Middle frontal gyrus (tissue), 1 donor: ENCODE results near the gene SCGB1A1.
A peak's percentile ranks its signal among the peaks of the same experiment; 100 is the strongest.
"Not testable (repeated sequence)": the region's sequence is repeated elsewhere in the genome, so short reads cannot be mapped to it uniquely, and the experiment has no call there.

ENCODE experiments used
- DNase-seq: peaks from one replicate; pipeline ENCODE4 v3.0.0-alpha.2; 2015; ENCODE audit warnings: low spot score; ENCODE audit errors: extremely low spot score

The SCGB1A1 gene, protein sequence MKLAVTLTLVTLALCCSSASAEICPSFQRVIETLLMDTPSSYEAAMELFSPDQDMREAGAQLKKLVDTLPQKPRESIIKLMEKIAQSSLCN

DNA sequence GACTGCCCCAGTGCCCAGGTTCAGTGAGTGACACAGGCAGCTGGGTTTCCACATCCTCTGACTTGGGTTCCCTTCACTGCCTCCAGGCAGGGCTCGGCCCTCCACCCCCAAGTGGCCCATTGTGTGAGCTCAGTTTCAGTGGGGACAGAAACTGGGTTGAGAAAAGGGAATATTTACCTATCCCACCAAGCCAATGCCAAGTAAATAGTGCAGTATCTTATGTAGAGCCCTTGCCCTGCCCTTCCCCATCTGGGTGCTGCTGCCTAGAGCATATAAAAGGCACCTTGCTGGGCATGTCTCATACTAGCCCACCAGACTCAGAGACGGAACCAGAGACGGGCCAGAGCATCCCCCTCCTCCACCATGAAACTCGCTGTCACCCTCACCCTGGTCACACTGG is at the start of gene SCGB1A1:
TSS of gene SCGB1A1 (plus strand) at position 301 of the 400 bp plus-strand sequence. CDS start at position 364, 63 bp downstream.
- no peak for DNase-seq

DNA sequence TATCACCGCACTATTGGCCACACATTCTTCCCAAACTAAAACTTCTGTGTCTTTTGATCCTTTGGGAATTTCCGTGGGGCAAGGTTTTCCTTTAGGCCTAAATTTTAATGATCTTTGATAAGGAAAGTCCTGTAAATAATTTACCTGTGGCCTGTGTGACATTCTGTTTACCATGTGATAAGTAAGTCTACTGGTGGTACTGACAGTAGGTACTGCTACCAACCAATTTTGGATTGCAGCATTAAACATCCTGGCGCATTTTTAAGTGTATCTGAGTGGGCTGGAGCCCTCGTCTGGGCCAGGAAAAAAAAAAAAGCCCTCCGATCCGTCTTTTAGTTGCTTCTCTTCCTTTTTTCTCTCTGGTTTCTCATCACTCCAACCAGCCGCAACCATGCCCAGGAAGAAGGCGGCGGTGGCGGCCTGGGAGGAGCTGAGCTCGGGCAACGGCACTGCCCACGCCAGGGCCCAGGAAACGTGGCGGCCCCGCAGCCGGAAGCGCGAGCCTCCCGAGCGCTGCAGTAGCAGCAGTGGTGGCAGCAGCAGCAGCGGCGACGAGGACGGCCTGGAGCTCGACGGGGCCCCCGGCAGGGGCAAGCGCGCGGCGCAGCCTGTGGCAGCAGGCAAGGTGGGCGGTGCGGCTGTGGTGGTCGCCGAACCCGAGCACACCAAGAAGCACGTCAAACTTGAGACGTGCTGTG is 47.9 kb upstream of the SCGB1A1 start:
- no peak for DNase-seq

DNA sequence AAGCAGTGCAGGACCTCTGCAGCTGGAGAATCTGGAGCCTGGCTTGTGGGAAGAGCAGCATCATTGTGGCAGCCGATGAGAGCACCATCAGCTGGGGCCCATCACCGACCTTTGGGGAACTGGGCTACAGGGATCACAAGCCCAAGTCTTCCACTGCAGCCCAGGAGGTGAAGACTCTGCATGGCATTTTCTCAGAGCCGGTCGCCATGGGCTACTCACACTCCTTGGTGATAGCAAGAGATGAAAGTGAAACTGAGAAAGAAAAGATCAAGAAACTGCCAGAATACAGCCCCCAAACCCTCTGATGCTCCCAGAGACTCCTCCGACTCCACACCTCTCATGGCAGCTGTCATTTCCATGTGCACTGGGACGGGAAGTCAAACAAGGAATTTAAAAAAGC is 46.0 kb upstream of the SCGB1A1 start:
- DNase-seq = no peak

DNA sequence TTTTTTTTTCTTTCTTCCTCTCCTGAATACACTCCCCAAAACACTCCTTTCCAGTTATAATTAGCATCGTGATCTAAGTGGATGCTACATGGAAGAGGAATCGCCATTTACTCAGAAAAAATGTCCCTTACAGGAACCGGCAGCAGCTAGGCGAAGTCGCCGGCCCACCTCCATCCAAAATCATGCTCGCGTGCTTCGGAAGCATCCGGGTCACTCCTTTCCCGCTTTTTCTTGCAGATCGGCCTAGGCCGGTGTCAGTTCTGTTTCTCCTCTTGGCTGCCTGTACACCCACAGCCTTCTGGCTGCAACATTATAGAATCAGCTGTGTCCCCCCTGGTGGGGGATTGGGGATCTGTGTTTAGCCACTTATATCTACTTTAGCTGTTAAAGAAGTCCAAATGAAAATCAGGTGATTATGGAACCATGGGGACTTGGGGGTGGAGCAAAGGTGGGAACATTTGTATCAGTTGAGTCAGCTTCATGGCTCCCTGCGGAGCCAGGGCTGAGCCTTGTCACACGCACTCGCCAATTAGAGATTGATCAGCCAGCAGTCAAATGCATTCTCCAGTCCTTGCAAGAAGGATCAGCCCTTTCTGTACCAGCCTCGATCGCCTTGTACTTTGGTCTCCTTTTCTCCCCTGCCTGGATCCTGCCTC is 45.2 kb upstream of the SCGB1A1 start:
- DNase-seq = no peak

DNA sequence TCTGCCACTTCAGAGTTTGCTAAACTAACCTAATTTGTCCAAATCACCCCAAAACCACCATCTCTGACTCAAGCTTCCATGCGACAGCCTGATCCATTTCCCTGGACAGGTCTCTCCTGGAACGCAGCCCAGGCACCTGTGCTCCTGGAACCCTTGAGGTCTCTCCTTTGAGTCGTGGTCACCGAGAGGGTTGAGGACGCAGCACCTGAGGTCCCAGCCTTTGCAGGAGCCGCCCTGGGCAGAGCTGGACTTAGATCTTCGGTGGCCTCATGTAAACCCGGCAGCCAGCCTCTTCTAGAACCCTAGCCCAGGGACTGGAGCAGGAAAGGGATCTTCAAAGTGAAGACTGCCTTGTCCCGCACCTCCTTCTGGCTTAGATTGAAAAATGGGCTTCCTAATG is 44.0 kb upstream of the SCGB1A1 start:
- DNase-seq = no peak

DNA sequence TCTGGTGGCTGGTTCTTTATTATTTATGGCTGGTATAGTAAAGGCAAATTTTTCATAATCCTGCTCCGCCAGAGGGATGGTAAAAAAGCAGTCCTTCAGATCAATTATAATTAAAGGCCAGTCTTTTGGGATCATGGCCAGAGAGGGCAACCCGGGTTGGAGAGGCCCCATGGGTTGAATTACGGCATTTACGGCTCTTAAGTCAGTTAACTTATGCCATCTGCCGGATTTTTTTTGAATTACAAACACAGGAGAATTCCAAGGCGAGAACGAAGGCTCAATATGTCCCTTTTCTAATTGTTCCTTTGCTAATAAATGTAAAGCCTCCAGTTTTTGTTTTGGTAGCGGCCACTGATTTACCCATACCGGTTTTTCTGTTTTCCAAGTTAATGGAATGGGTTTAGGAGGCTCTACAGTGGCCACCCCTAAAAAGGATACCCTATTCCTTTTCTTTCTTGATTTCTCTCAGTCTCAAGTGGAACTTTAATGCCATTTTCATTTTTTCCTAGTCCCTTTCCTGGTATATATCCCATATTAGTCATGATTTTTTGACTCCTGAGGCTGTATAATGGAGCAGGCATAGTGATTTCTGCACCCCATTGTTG is 40.3 kb upstream of the SCGB1A1 start:
- peak; percentile 53 for DNase-seq

DNA sequence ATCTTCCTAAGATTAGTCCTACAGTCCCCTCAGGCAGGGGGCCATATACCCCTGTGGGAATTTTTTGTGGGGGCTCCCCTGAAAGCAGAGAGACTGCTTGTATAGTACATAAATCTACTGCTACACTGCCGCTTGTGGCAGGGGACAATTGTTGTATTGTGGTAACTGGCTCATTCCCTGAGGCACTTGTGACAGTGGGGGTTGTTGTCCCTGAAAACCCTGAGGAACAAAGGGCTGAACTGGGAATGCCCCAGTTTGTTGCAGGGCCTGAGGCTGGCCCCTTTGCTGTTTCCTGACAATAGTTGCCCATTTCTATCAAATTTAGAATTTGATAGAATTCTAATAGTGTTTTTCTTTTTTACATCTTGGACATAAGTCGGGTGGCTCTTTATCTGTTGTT is 39.2 kb upstream of the SCGB1A1 start:
- not testable (repeated sequence) for DNase-seq

DNA sequence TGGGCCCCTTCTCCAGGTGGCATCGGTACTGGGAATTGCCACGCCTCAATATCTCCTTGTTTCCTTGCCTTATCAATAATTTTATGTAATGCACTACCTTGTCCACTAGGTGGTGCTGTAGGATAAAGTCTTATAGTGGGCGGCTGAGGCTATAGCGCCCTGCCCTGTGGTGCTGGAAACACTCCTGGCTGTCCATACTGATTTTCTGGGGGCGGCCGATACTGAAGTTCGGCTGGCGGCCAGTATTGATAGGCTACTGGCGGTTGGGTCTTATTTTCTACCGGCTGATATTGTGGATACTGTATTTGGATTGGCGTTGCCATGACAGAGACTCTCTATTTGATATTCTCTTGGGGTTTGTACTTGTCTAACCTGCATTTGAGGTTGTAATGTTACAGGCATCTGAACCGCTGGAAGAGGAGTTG is 38.0 kb upstream of the SCGB1A1 start:
- peak; percentile 73 for DNase-seq

DNA sequence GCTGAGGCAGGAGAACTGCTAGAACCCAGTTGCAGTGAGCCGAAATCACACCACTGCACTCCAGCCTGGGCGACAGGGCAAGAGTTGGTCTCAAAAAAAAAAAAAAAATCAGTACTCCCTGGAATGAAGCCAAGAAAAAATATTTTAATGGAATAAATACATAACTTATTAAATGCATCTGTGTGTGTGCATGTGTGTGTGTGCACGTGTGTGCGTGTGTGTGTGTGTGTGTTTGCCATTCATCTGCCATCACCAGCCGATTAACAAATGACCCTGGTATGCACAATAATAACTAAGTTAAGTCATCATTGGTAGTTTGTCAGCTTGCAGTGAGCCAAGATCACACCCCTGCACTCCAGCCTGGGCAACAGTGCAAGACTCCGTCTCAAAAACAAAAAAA is 35.0 kb upstream of the SCGB1A1 start:
- no peak for DNase-seq

DNA sequence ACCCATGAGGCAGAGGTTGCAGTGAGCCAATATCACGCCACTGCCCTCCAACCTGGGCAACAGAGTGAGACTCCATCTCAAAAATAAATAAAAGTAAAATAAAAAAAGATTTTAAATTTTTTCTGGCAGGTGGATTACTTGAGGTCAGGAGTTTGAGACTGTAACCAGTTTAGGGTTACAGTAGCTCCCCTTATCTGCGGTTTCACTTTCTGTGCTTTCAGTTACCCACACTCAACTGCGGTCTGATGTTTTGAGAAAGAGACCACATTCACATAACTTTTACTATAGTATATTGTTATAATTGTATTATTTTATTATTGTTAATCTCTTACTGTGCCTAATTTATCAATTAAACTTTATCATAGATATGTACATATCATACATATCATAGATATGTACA is 32.8 kb upstream of the SCGB1A1 start:
- DNase-seq = not testable (repeated sequence)

DNA sequence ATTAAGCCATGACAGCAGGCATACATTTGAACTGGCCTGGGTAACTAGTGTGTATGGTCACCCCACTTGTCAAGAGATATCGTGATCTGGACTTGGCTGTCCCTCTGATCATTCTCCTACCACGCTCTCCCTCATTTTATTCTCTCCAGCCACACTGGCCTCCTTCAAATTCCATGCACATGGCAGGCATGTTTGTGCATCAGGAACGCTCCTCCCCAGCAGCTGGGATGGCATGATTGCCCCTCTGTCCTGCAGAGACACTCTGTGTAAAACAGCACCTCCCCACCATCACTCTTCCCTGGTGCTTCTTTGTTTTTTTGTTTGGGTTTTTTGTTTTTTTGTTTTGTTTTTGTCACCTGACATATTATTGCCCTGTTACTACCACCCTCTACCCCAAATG is 31.5 kb upstream of the SCGB1A1 start:
- no peak for DNase-seq

DNA sequence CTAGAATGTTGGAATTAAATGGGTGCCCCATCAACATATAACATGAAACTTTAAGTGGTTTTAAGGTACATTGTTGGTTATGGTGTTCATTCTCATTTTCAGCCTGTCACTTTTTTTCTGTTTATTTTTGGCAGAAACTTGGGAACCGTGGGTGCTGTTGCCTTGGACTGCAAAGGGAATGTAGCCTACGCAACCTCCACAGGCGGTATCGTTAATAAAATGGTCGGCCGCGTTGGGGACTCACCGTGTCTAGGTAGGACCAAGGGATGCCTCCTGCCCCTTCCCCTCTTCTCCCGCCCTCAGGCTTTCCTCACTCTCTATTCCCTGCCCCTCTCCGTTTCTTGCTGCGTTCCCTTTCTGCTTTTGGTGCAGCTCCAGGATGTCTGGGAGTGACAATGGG is 29.8 kb upstream of the SCGB1A1 start:
- DNase-seq = no peak

DNA sequence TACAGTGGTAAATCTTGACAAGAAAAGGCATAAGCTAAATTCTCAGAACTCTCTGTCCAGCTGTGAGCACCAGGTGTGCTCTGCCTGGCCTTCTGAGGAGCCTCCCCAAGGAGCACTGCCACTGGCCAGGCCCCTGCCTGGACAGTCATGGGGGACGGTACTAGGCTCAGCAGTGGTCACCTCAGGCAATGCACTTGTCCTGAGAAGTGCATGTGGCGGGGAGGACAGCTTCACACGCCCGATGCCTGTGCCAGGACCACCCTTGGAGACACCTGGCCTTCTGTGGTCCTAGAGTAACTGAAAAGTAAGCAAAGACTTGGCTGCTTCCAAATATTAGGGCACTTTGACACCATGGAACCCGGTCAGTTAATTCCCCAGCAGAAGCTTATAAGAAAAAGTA is 28.6 kb upstream of the SCGB1A1 start:
- DNase-seq = no peak

DNA sequence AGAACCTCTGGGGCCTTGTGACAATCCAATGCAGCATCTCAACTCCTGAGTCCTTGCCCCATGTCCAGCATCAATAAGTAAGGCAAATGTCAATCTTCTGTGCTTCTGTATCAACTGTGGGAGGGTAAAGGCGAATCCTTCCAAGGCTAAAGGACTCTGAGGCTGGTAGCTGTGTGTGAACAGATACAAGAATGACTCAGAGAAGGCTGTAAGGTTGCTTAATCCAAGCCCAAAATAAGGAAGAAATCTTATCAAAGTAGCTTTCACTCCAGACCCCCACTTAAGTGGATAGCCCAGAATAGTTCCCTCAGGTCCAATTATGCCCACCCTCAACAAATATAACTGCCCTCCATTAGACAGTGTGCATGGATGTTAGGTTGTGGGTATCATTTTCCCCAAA is 28.1 kb upstream of the SCGB1A1 start:
- DNase-seq = no peak

DNA sequence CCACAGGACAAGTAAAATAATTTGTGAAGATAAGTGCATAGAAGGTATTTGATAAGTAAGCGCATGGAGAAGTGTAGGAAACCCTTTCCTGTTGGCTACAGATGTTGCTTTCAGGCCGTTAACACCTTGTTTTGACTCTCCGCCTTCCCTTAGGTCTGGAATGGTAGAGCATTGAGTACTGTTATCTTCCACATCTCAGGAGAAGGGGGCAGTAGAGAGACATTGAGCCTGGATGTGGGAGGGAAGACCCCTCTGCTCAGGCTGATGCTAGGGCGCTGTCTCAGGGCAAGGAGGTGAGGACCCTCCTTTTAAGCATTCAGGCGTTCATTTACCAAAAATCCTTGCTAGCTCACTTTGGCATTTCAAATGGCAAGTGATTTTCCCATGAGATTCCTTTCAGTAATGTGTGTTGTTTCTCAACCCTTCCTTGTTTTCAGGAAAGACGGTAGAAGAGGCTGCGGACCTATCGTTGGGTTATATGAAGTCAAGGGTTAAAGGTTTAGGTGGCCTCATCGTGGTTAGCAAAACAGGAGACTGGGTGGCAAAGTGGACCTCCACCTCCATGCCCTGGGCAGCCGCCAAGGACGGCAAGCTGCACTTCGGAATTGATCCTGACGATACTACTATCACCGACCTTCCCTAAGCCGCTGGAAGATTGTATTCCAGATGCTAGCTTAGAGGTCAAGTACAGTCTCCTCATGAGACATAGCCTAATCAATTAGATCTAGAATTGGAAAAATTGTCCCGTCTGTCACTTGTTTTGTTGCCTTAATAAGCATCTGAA is 27.0 kb upstream of the SCGB1A1 start:
- DNase-seq = no peak

DNA sequence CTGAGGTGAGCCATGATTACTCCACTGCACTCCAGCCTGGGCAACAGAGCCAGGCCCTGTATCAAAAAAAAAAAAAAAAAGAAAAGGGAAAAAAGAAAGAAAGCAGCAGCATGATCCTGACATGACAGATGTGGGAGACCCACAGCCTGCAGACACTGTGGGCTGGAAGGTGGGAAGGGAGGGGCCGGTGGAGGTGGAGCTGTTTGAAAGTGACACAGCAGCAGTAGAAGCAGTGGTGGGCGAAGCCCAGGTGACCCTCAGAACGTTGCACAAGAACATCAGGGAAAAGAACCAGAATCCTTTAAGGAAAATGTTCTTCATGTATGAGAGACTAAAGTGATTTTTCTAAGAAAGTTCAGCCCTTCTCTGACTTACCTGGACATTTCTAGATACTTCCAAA is 26.3 kb upstream of the SCGB1A1 start:
- DNase-seq = no peak

DNA sequence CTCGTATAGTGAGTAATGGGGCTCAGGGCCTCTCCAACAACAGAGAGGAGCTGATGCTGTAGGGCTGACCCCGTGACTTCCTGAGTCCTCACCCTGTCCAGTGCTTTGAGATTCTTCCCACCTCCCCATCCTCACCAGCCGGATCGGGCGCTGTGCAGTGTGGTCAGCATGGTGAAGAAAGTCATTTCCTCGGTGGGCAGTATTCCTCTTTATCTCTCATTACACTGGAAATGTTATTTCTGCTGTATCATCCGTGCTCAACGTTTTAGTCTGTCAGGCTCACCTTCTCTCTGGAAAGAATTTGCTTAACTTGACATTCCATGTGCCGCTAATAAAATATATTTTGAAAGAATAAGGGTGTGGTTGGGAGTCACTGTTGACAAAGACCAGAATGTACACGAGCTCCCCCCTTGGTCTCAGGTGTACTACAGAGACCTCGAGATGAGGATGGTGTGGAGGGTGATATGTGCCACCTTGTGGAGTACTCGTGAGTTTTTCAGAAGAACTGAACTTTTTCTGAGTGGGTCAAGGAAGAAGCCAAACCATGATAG is 25.7 kb upstream of the SCGB1A1 start:
- DNase-seq = no peak

DNA sequence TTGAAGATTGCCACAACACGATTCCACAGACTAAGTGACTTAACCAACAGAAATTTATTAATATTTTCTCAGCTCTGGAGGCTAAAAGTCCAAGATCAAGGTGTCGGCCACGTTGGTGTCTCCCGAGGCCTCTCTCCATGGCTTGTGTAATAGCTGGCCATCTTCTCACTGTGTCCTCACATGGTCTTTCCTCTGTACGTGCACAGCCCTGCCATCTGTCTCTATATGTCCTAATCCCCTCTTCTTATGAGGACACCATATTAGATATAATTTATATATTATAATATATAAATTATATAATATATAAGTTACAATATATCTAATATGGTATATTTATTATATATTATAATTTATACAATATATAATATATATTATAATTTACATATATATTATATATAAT is 25.1 kb upstream of the SCGB1A1 start:
- DNase-seq = no peak

DNA sequence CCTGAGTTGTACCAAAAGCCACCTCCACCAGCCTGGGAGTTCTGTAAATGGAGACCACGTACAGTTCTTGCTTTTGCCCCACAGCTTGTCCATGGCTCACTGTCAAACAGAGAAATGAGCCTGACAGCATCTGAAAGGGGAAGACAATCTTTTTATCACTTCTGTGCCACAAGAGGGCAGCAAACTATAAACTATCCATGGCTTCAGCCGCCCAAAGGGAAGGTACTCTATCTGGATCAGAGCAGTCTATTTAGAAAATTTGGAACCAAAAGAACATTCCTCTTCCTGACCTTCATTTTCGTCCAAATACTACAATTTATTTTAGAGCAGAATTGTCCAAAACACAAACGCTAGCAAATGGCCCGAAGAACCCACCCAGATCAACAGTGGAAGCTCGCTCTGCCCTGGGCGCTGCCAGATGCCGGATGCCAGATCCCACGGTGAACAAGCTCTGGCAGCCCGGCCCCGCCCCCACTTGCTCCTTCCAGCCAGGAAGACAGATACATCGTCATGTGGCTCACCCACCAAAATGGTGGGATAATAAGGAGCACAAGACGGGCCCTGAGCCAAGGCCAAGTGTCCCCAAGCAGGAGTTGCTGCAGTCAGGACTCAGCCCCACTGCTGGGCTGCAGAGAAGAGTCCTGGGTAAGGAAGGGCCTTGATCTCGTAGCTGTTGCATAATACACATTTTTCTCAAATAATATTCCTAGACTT is 23.9 kb upstream of the SCGB1A1 start:
- peak; percentile 73 for DNase-seq

DNA sequence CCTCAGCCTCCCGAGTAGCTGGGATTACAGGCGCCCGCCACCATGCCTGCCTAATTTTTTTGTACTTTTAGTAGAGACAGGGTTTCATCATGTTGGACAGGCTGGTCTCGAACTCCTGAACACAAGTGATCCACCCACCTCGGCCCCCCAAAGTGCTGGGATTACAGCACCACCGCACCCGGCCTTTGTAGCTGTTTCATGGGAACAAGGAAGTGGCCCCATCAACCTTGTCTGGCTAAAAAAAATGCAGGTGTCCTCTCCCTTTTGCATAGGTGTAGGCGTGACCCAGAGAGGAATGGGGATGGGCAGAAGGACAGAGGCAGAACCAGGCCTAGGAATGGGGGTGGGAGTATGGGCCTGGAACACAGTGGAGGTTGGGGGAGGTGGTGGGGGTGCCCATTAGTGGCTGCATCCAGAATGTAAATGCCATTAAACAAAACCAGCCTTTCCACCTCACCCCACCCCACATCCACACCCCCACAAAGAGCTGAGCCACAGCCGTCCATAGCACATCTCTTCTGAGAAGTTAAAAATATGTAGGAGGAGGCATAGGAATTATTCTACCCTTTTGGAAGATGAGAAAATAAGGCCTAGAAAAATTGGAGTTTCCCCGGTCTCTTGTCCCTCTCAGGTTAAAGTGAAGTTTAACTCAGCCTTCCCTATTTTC is 22.8 kb upstream of the SCGB1A1 start:
- DNase-seq = no peak
